ENCODE measurements around the gene PTGER3.

Gene PTGER3

GRCh38 chr1:70979313-70979712 is 68.3 kb downstream of the PTGER3 start:
- Histone ChIP-seq H3K79me2 (ENCODE audit: low read length) (no peaks in the 10 kb centered on the region), H3K36me3 (replicated peaks; ENCODE audit: low read depth, low read length) (no peaks in the 10 kb centered on the region), H3K4me2 (ENCODE audit: low read length) (peak overlapping the region; percentile 71), H2AFZ (ENCODE audit: low read depth, low read length) (no peak overlapping the region), H3K9me3 (ENCODE audit: insufficient read depth, low read length) (no peaks in the 10 kb centered on the region), H4K20me1 (ENCODE audit: insufficient read depth, low read length) (no peaks in the 10 kb centered on the region), H3K9ac (ENCODE audit: low read length) (0 out of 2 replicates have a peak overlapping the region, but pooled peaks have one; percentile 18), H3K27me3 (ENCODE audit: low read depth, low read length) (no peaks in the 10 kb centered on the region), H3K4me1 (ENCODE audit: low read length) (peaks cover 38% of the 10 kb centered on the region), H3K4me3 (ENCODE audit: low read length) (peak overlapping the region; percentile 32; the same call in 1 of the 2 replicates), H3K27ac (ENCODE audit: low read length) (peak overlapping the region; percentile 35; the same call in 1 of the 2 replicates)
- TF ChIP-seq, protein P1, sequence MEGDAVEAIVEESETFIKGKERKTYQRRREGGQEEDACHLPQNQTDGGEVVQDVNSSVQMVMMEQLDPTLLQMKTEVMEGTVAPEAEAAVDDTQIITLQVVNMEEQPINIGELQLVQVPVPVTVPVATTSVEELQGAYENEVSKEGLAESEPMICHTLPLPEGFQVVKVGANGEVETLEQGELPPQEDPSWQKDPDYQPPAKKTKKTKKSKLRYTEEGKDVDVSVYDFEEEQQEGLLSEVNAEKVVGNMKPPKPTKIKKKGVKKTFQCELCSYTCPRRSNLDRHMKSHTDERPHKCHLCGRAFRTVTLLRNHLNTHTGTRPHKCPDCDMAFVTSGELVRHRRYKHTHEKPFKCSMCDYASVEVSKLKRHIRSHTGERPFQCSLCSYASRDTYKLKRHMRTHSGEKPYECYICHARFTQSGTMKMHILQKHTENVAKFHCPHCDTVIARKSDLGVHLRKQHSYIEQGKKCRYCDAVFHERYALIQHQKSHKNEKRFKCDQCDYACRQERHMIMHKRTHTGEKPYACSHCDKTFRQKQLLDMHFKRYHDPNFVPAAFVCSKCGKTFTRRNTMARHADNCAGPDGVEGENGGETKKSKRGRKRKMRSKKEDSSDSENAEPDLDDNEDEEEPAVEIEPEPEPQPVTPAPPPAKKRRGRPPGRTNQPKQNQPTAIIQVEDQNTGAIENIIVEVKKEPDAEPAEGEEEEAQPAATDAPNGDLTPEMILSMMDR (IDR thresholded peaks at IDR 0.05; ENCODE audit: low read depth, low read length): no peak
- TF ChIP-seq EZH2phosphoT487 (IDR thresholded peaks at IDR 0.05; ENCODE audit: low read depth): no peak

- Histone ChIP-seq H3K4me3 (ENCODE audit: low read length) (no peak overlapping the region), H3K4me1 (ENCODE audit: low read length) (peaks cover 38% of the 10 kb centered on the region), H3K79me2 (ENCODE audit: low read length) (no peaks in the 10 kb centered on the region), H3K9ac (ENCODE audit: low read length) (no peak overlapping the region), H3K36me3 (replicated peaks; ENCODE audit: low read depth, low read length) (no peaks in the 10 kb centered on the region), H2AFZ (ENCODE audit: low read depth, low read length) (no peak overlapping the region), H3K27me3 (ENCODE audit: low read depth, low read length) (no peaks in the 10 kb centered on the region), H3K27ac (ENCODE audit: low read length) (no peak overlapping the region), H3K4me2 (ENCODE audit: low read length) (peak overlapping the region; percentile 71), H3K9me3 (ENCODE audit: insufficient read depth, low read length) (no peaks in the 10 kb centered on the region), H4K20me1 (ENCODE audit: insufficient read depth, low read length) (no peaks in the 10 kb centered on the region)
- TF ChIP-seq EZH2phosphoT487 (IDR thresholded peaks at IDR 0.05; ENCODE audit: low read depth): no peak
- TF ChIP-seq, protein P1 (IDR thresholded peaks at IDR 0.05; ENCODE audit: low read depth, low read length): no peak
Measured at GRCh38 chr1:70978623-70979022, 69.0 kb downstream of the PTGER3 start.

GRCh38 chr1:70977575-70977974 is 70.0 kb downstream of the PTGER3 start:
- TF ChIP-seq, protein P1 (IDR thresholded peaks at IDR 0.05; ENCODE audit: low read depth, low read length): no peak
- TF ChIP-seq EZH2phosphoT487 (IDR thresholded peaks at IDR 0.05; ENCODE audit: low read depth): no peak

GRCh38 chr1:70977041-70977440 is 70.6 kb downstream of the PTGER3 start:
- Histone ChIP-seq H3K36me3 (replicated peaks; ENCODE audit: low read depth, low read length) (no peaks in the 10 kb centered on the region), H2AFZ (ENCODE audit: low read depth, low read length) (no peak overlapping the region)
- TF ChIP-seq, protein P1 (IDR thresholded peaks at IDR 0.05; ENCODE audit: low read depth, low read length): no peak
- TF ChIP-seq EZH2phosphoT487 (IDR thresholded peaks at IDR 0.05; ENCODE audit: low read depth): no peak

More at GRCh38 chr1:70977575-70977974, 70.0 kb downstream of the PTGER3 start:
- Histone ChIP-seq H3K36me3 (replicated peaks; ENCODE audit: low read depth, low read length) (no peaks in the 10 kb centered on the region), H3K9ac (ENCODE audit: low read length) (no peak overlapping the region), H3K4me2 (ENCODE audit: low read length) (no peak overlapping the region), H3K4me1 (ENCODE audit: low read length) (peaks cover 34% of the 10 kb centered on the region), H3K79me2 (ENCODE audit: low read length) (no peaks in the 10 kb centered on the region), H4K20me1 (ENCODE audit: insufficient read depth, low read length) (no peaks in the 10 kb centered on the region), H3K27ac (ENCODE audit: low read length) (no peak overlapping the region), H3K4me3 (ENCODE audit: low read length) (no peak overlapping the region), H3K27me3 (ENCODE audit: low read depth, low read length) (no peaks in the 10 kb centered on the region), H2AFZ (ENCODE audit: low read depth, low read length) (no peak overlapping the region), H3K9me3 (ENCODE audit: insufficient read depth, low read length) (no peaks in the 10 kb centered on the region)

More at GRCh38 chr1:70977041-70977440, 70.6 kb downstream of the PTGER3 start:
- H3K27me3 ChIP-seq (ENCODE audit: low read depth, low read length): no peaks in the 10 kb centered on the region
- H3K4me1 ChIP-seq (ENCODE audit: low read length): peaks cover 29% of the 10 kb centered on the region
- no peak overlapping the region for H3K9ac ChIP-seq (ENCODE audit: low read length)
- H3K4me3 ChIP-seq (ENCODE audit: low read length): no peak overlapping the region
- no peaks in the 10 kb centered on the region for H3K9me3 ChIP-seq (ENCODE audit: insufficient read depth, low read length)
- H3K4me2 ChIP-seq (ENCODE audit: low read length): no peak overlapping the region
- H3K79me2 ChIP-seq (ENCODE audit: low read length): no peaks in the 10 kb centered on the region
- H3K27ac ChIP-seq (ENCODE audit: low read length): no peak overlapping the region
- no peaks in the 10 kb centered on the region for H4K20me1 ChIP-seq (ENCODE audit: insufficient read depth, low read length)
